Spleen (tissue), 11 donors: ENCODE data around the gene ENOX1. TPM values are rescaled to one million over a fixed set of nuclear protein-coding genes. Genes with fewer than 3 reads are reported as not detected.
"Not testable (repeated sequence)": the region's sequence is repeated elsewhere in the genome, so short reads cannot be mapped to it uniquely, and the experiment has no call there.

Experiments used
- DNase-seq: peaks from one replicate; pipeline ENCODE4 v3.0.0-alpha.2; 2020
- H3K27ac ChIP-seq, 8 donors: fragments of 200-600 bp; sonication (generic) in 7 of 8; 1 replicate in 4 of 8; 2 replicates in 4 of 8; pipeline versions ENCODE4 v1.5.0 to v1.8.0; 2016 to 2021; ENCODE audit warnings: inconsistent platforms in 4 of 8, mild to moderate bottlenecking in 4 of 8, moderate library complexity in 1 of 8
- H3K27me3 ChIP-seq, 7 donors: fragments of 200-600 bp; sonication (generic) in 6 of 7; replicated peaks in 1 of 7; 1 replicate in 4 of 7; 2 replicates in 3 of 7; pipeline versions ENCODE4 v1.5.0 to v1.8.0; 2016 to 2021; ENCODE audit warnings: inconsistent platforms in 3 of 7, mild to moderate bottlenecking in 1 of 7
- H3K36me3 ChIP-seq, 6 donors: fragments of 200-600 bp; sonication (generic) in 5 of 6; 1 replicate in 4 of 6; 2 replicates in 2 of 6; pipeline versions ENCODE4 v1.5.0 to v1.8.0; 2016 to 2021; ENCODE audit warnings: inconsistent platforms in 2 of 6
- H3K4me1 ChIP-seq, 6 donors: fragments of 200-600 bp; sonication (generic) in 5 of 6; 1 replicate in 3 of 6; 2 replicates in 3 of 6; pipeline versions ENCODE4 v1.5.0 to v1.8.0; 2016 to 2021; ENCODE audit warnings: inconsistent platforms in 3 of 6
- H3K4me3 ChIP-seq, 8 donors: fragments of 200-600 bp; sonication (generic) in 7 of 8; 1 replicate in 4 of 8; 2 replicates in 4 of 8; pipeline versions ENCODE4 v1.5.0 to v1.8.0; 2016 to 2021; ENCODE audit warnings: inconsistent platforms in 4 of 8, mild to moderate bottlenecking in 4 of 8, moderate library complexity in 2 of 8
- H3K9me3 ChIP-seq, 8 donors: fragments of 200-600 bp; sonication (generic) in 7 of 8; 1 replicate in 4 of 8; 2 replicates in 4 of 8; pipeline versions ENCODE4 v1.5.0 to v1.8.0; 2016 to 2021; ENCODE audit warnings: inconsistent platforms in 4 of 8
- POLR2A ChIP-seq, 3 donors: fragments of 450-650 bp; IDR thresholded peaks; one replicate each; pipeline ENCODE4 v1.5.1; 2017; ENCODE audit warnings: antibody characterized with exemption in 3 of 3, mild to moderate bottlenecking in 1 of 3
- POLR2AphosphoS5 ChIP-seq, 3 donors: sonication (generic); formaldehyde crosslinking; IDR thresholded peaks; one replicate each; pipeline ENCODE4 v1.5.1; 2017; ENCODE audit warnings: antibody characterized with exemption in 3 of 3
- WGBS, 5 donors: extraction: QIAGEN DNeasy Blood & Tissue Kit in 3 of 5; methylation state at CpG; one replicate each; pipeline versions ENCODE4 v1.1.5 to v1.1.7; 2013 to 2018; 5-methylcytosine and 5-hydroxymethylcytosine counted together
- intact Hi-C: fragments of 100-400 bp; cut with DNase I; formaldehyde crosslinking; loops from one replicate; pipeline ENCODE4 v1.15.0; 2023; ENCODE audit warnings: low total_unique reads
- polyA plus RNA-seq, 3 donors: library from polyadenylated mRNA; stranded (reverse); fragments of 200-250 nt; gene quantifications; one replicate each; pipeline ENCODE4 v1.2.1, GENCODE V29; 2013
- total RNA-seq, 7 donors: library from RNA; depleted of rRNA in 3 of 7; stranded (reverse); fragments of >200 nt in 3 of 7; fragmentation: NEBNext Ultra II Directional in 4 of 7; extraction: Animal tissue kit (Norgen Biotek cat#: 25700) in 4 of 7; gene quantifications; one replicate each; pipeline versions ENCODE4 v1.1.0 to v1.2.1, GENCODE V29; 2016 to 2021
- TF ChIP-seq, protein P1 (sequence below), 11 experiments: fragments of 200-600 bp in 7 of 11; fragments of 450-650 bp in 4 of 11; sonication (generic) in 4 of 11; IDR thresholded peaks in 8 of 11; conservative IDR thresholded peaks in 3 of 11; 1 replicate in 7 of 11; 2 replicates in 4 of 11; pipeline versions ENCODE4 v1.4.0 to v1.8.0; 2016 to 2021; ENCODE audit warnings: antibody characterized with exemption in 11 of 11, inconsistent platforms in 4 of 11, mild to moderate bottlenecking in 1 of 11
- donor health status: healthy with polysubstance abuse.
- donor health status: DM: no; HTN: no; CAD: no; lungs with moderate emphysema.
- donor health status: DM: no; HTN: no; CAD: no.
- donor health status: Bipolar disorder and iron deficiency.
- donor health status: healthy.
- donor health status: DM: no; HTN: no; CAD: no.
- donor health status: DM: yes; HTN: yes; CAD: no.

ENOX1 gene
- total and polyA plus RNA-seq, 10 donors: 0.42 to 1.3 (median 0.54) TPM; not detected in 1

GRCh38 chr13:43353631-43354030 lies 433.1 kb downstream of the ENOX1 start:
- TF ChIP-seq, protein P1, sequence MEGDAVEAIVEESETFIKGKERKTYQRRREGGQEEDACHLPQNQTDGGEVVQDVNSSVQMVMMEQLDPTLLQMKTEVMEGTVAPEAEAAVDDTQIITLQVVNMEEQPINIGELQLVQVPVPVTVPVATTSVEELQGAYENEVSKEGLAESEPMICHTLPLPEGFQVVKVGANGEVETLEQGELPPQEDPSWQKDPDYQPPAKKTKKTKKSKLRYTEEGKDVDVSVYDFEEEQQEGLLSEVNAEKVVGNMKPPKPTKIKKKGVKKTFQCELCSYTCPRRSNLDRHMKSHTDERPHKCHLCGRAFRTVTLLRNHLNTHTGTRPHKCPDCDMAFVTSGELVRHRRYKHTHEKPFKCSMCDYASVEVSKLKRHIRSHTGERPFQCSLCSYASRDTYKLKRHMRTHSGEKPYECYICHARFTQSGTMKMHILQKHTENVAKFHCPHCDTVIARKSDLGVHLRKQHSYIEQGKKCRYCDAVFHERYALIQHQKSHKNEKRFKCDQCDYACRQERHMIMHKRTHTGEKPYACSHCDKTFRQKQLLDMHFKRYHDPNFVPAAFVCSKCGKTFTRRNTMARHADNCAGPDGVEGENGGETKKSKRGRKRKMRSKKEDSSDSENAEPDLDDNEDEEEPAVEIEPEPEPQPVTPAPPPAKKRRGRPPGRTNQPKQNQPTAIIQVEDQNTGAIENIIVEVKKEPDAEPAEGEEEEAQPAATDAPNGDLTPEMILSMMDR (IDR thresholded peaks at IDR 0.05 in 8 of 11, conservative IDR thresholded peaks at IDR 0.05 in 3 of 11): no peak
- TF ChIP-seq POLR2AphosphoS5 (IDR thresholded peaks at IDR 0.05) (no peak), POLR2A (IDR thresholded peaks at IDR 0.05) (no peak)
- Histone ChIP-seq H3K4me1 (peaks cover 0 to 7% (median 0%) of the 10 kb centered on the region in 6 donors), H3K36me3 (no peaks in the 10 kb centered on the region), H3K9me3 (no peaks in the 10 kb centered on the region), H3K27ac (no peak overlapping the region), H3K4me3 (no peak overlapping the region), H3K27me3 (no peaks in the 10 kb centered on the region)
- WGBS, 5 donors: 94 to 99% (median 97%) methylated on average over 4 of the region's 4 CpGs
- DNase-seq: no peak
- intact Hi-C loops: no loop called here

- H3K27ac ChIP-seq, DNase-seq, H3K36me3 ChIP-seq, H3K4me3 ChIP-seq, H3K27me3 ChIP-seq, H3K4me1 ChIP-seq, H3K9me3 ChIP-seq, intact Hi-C loops: not testable (repeated sequence)
- 79 to 94% (median 92%) methylated on average over 1 to 3 of the region's 3 CpGs for WGBS, 5 donors
Observed at GRCh38 chr13:43351612-43352011, 435.2 kb downstream of the ENOX1 start.

- no peaks in the 10 kb centered on the region for H3K4me1 ChIP-seq
- peaks cover 0 to 10% (median 0%) of the 10 kb centered on the region in 7 donors for H3K27me3 ChIP-seq
- DNase-seq: no peak
- no peak for TF ChIP-seq POLR2AphosphoS5 (IDR thresholded peaks at IDR 0.05)
- no peak for TF ChIP-seq POLR2A (IDR thresholded peaks at IDR 0.05)
- TF ChIP-seq, protein P1 (IDR thresholded peaks at IDR 0.05 in 8 of 11, conservative IDR thresholded peaks at IDR 0.05 in 3 of 11): no peak
- no peaks in the 10 kb centered on the region for H3K9me3 ChIP-seq
- WGBS, 5 donors: 53 to 73% (median 61%) methylated on average over 4 of the region's 4 CpGs
- no peak overlapping the region for H3K4me3 ChIP-seq
- no peaks in the 10 kb centered on the region for H3K36me3 ChIP-seq
- intact Hi-C loops: no loop called here
- H3K27ac ChIP-seq: no peak overlapping the region
Observed at GRCh38 chr13:43348397-43348796, 438.4 kb downstream of the ENOX1 start.

GRCh38 chr13:43347877-43348276 lies 438.9 kb downstream of the ENOX1 start:
- H3K27ac ChIP-seq: no peak overlapping the region
- no peaks in the 10 kb centered on the region for H3K36me3 ChIP-seq
- DNase-seq: no peak
- no peak overlapping the region for H3K4me3 ChIP-seq
- intact Hi-C loops: no loop called here
- TF ChIP-seq, protein P1 (IDR thresholded peaks at IDR 0.05 in 8 of 11, conservative IDR thresholded peaks at IDR 0.05 in 3 of 11): no peak
- TF ChIP-seq POLR2AphosphoS5 (IDR thresholded peaks at IDR 0.05) (no peak), POLR2A (IDR thresholded peaks at IDR 0.05) (no peak)
- 86 to 94% (median 89%) methylated on average over 10 of the region's 10 CpGs for WGBS, 5 donors
- H3K4me1 ChIP-seq: no peaks in the 10 kb centered on the region
- peaks cover 0 to 10% (median 0%) of the 10 kb centered on the region in 7 donors for H3K27me3 ChIP-seq
- no peaks in the 10 kb centered on the region for H3K9me3 ChIP-seq

DNA sequence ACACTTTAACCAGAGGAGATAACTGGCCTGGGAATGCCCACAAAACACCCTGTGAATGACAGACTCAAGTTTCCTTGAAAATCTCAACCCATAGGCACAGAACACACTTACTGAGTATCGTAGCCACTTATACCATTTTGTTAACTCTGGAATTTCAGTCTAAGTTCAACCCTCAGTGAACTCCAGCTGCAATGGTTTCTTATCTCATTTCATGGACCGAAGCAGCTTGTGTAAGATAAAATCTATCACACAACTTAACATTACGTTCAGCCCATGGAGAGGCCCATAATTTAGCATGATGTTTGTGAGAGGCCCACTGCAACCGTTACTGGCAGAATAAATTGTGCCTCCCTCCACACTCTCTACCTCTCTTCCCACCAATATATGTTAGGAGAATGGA lies 440.3 kb downstream of the ENOX1 start:
- DNase-seq: no peak

More for the DNA sequence above, 440.3 kb downstream of the ENOX1 start:
- Histone ChIP-seq H3K27ac (no peak overlapping the region), H3K27me3 (peaks cover 0 to 10% (median 0%) of the 10 kb centered on the region in 7 donors), H3K4me1 (no peaks in the 10 kb centered on the region), H3K9me3 (no peaks in the 10 kb centered on the region), H3K4me3 (no peak overlapping the region), H3K36me3 (no peaks in the 10 kb centered on the region)
- TF ChIP-seq, protein P1 (IDR thresholded peaks at IDR 0.05 in 8 of 11, conservative IDR thresholded peaks at IDR 0.05 in 3 of 11): no peak
- TF ChIP-seq POLR2AphosphoS5 (IDR thresholded peaks at IDR 0.05) (no peak), POLR2A (IDR thresholded peaks at IDR 0.05) (no peak)
- intact Hi-C loops: no loop called here
- WGBS, 5 donors: 55 to 76% (median 68%) methylated on average over 4 of the region's 4 CpGs
